ENCODE measurements around the gene MRPL58.

GRCh38 chr17:74986206-74986576 lies 26.3 kb upstream of the MRPL58 start:
- TF ChIP-seq CTCF (optimal IDR thresholded peaks at IDR 0.05 in 1 of 3, IDR thresholded peaks at IDR 0.05 in 1 of 3, conservative IDR thresholded peaks at IDR 0.05 in 1 of 3; ENCODE audit: extremely low read depth in 1 of 3, insufficient read depth in 2 of 3, low read length in 3 of 3) (no peak), EZH2 (IDR thresholded peaks at IDR 0.05; ENCODE audit: low read length) (no peak)

Data from keratinocyte (primary cell).